ENCODE data around the gene SAP30BP. TPM values are rescaled to one million over a fixed set of nuclear protein-coding genes. Genes with fewer than 3 reads are reported as not detected.

The SAP30BP gene
- total and polyA plus RNA-seq, 2 of the 13 experiments (the other 11 are each of a cell fraction or from before 2014, with no cell fraction given): 67.7 to 99.4 TPM

DNA sequence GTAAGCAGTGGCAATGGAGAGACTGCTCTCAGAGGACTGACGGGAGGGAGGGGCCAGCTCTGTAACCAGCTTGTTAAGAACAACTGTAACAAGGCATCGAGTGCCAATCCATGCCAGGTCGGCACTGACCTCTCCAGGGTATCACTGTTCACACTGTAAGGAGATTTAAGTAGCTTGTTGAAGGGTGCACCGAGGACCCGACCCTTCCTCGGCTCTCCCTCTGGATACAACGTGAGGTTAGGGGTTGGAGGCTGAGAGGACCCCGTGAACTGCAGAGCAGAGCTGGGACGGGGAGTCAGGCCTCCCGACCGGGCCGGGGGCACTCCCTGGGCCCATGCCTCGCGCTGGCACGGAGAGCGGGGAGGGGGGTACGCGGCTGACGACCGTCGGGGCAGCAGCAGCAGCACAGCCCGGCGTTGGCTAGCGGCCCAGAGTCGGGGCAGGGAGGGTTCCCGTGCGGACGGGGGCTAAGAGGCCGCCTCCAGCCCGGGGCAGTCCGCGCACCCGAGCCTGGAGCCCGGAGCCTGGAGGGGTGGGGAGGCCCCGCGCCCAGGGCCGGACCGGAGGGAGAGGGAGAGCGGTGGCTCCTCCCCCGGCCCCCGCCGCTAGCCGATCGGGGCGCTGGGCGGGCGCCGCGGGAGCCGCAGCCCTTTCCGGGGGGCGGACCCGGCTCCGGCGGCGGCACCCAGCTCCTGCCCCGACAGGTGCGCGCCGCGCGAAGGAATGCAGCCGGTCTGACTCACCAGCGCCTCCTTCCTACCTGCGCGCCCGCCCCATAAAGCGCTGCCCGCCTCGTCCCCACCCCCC is 53.7 kb downstream of the SAP30BP start, which contains the start of gene ITGB4 (continued):
- TF ChIP-seq, protein P1, sequence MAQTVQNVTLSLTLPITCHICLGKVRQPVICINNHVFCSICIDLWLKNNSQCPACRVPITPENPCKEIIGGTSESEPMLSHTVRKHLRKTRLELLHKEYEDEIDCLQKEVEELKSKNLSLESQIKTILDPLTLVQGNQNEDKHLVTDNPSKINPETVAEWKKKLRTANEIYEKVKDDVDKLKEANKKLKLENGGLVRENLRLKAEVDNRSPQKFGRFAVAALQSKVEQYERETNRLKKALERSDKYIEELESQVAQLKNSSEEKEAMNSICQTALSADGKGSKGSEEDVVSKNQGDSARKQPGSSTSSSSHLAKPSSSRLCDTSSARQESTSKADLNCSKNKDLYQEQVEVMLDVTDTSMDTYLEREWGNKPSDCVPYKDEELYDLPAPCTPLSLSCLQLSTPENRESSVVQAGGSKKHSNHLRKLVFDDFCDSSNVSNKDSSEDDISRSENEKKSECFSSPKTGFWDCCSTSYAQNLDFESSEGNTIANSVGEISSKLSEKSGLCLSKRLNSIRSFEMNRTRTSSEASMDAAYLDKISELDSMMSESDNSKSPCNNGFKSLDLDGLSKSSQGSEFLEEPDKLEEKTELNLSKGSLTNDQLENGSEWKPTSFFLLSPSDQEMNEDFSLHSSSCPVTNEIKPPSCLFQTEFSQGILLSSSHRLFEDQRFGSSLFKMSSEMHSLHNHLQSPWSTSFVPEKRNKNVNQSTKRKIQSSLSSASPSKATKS (CRISPR knock-in tag; IDR thresholded peaks at IDR 0.05): no peak
- TF ChIP-seq, protein P2, sequence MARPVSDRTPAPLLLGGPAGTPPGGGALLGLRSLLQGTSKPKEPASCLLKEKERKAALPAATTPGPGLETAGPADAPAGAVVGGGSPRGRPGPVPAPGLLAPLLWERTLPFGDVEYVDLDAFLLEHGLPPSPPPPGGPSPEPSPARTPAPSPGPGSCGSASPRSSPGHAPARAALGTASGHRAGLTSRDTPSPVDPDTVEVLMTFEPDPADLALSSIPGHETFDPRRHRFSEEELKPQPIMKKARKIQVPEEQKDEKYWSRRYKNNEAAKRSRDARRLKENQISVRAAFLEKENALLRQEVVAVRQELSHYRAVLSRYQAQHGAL (CRISPR knock-in tag; IDR thresholded peaks at IDR 0.05; ENCODE audit: not compliant biosample characterization): no peak
- no peak for TF ChIP-seq RORA (CRISPR knock-in tag; IDR thresholded peaks at IDR 0.05)
- no peak for TF ChIP-seq WIZ (CRISPR knock-in tag; IDR thresholded peaks at IDR 0.05)
- TF ChIP-seq ZBTB20 (CRISPR knock-in tag; IDR thresholded peaks at IDR 0.05; ENCODE audit: borderline replicate concordance, low read depth): no peak
- TF ChIP-seq ZNF496 (CRISPR knock-in tag; IDR thresholded peaks at IDR 0.05; ENCODE audit: insufficient replicate concordance): no peak
- TF ChIP-seq, protein P3, sequence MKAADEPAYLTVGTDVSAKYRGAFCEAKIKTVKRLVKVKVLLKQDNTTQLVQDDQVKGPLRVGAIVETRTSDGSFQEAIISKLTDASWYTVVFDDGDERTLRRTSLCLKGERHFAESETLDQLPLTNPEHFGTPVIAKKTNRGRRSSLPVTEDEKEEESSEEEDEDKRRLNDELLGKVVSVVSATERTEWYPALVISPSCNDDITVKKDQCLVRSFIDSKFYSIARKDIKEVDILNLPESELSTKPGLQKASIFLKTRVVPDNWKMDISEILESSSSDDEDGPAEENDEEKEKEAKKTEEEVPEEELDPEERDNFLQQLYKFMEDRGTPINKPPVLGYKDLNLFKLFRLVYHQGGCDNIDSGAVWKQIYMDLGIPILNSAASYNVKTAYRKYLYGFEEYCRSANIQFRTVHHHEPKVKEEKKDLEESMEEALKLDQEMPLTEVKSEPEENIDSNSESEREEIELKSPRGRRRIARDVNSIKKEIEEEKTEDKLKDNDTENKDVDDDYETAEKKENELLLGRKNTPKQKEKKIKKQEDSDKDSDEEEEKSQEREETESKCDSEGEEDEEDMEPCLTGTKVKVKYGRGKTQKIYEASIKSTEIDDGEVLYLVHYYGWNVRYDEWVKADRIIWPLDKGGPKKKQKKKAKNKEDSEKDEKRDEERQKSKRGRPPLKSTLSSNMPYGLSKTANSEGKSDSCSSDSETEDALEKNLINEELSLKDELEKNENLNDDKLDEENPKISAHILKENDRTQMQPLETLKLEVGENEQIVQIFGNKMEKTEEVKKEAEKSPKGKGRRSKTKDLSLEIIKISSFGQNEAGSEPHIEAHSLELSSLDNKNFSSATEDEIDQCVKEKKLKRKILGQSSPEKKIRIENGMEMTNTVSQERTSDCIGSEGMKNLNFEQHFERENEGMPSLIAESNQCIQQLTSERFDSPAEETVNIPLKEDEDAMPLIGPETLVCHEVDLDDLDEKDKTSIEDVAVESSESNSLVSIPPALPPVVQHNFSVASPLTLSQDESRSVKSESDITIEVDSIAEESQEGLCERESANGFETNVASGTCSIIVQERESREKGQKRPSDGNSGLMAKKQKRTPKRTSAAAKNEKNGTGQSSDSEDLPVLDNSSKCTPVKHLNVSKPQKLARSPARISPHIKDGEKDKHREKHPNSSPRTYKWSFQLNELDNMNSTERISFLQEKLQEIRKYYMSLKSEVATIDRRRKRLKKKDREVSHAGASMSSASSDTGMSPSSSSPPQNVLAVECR (CRISPR knock-in tag; IDR thresholded peaks at IDR 0.05; ENCODE audit: borderline replicate concordance): peak; percentile 60; the same call in 1 of the 2 replicates
- no peak for TF ChIP-seq ARHGAP35 (CRISPR knock-in tag; IDR thresholded peaks at IDR 0.05; ENCODE audit: borderline replicate concordance)
- TF ChIP-seq ZNF775 (CRISPR knock-in tag; IDR thresholded peaks at IDR 0.05; ENCODE audit: borderline replicate concordance): no peak
- no peak for TF ChIP-seq ZNF260 (CRISPR knock-in tag; IDR thresholded peaks at IDR 0.05; ENCODE audit: borderline replicate concordance, low read depth)
- TF ChIP-seq ZFP1 (CRISPR knock-in tag; IDR thresholded peaks at IDR 0.05): no peak
- no peak for TF ChIP-seq ZNF879 (CRISPR knock-in tag; IDR thresholded peaks at IDR 0.05)
- TF ChIP-seq SRSF4 (IDR thresholded peaks at IDR 0.05; ENCODE audit: low read depth, low read length, poor library complexity, severe bottlenecking): no peak
- TF ChIP-seq DR1 (CRISPR knock-in tag; IDR thresholded peaks at IDR 0.05): no peak
- TF ChIP-seq ZNF556 (CRISPR knock-in tag; IDR thresholded peaks at IDR 0.05; ENCODE audit: borderline replicate concordance): no peak; the same call in 1 of the 2 replicates
- no peak for TF ChIP-seq ZNF264 (CRISPR knock-in tag; IDR thresholded peaks at IDR 0.05)
- TF ChIP-seq, protein P4, sequence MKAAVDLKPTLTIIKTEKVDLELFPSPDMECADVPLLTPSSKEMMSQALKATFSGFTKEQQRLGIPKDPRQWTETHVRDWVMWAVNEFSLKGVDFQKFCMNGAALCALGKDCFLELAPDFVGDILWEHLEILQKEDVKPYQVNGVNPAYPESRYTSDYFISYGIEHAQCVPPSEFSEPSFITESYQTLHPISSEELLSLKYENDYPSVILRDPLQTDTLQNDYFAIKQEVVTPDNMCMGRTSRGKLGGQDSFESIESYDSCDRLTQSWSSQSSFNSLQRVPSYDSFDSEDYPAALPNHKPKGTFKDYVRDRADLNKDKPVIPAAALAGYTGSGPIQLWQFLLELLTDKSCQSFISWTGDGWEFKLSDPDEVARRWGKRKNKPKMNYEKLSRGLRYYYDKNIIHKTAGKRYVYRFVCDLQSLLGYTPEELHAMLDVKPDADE (CRISPR knock-in tag; IDR thresholded peaks at IDR 0.05): no peak
- TF ChIP-seq KDM3A (CRISPR knock-in tag; IDR thresholded peaks at IDR 0.05; ENCODE audit: low read depth): no peak
- no peak for TF ChIP-seq ISL2 (CRISPR knock-in tag; IDR thresholded peaks at IDR 0.05)
- TF ChIP-seq GZF1 (CRISPR knock-in tag; IDR thresholded peaks at IDR 0.05): no peak
- TF ChIP-seq MEF2D (CRISPR knock-in tag; IDR thresholded peaks at IDR 0.05): no peak
